TTC549 (cell line): ENCODE data around the gene MEF2D.

Experiments
- FAIRE-seq: peaks from 2 replicates; lab custom pipeline; 2012; peaks lifted over from hg19 to GRCh38; lab: Jason Lieb, UNC

The MEF2D gene

GRCh38 chr1:156500543-156500792, at the start of gene MEF2D:
Gene MEF2D (minus strand): TSS chr1:156500775. CDS start chr1:156483292, 17,483 bp downstream.
- no peak for FAIRE-seq

- FAIRE-seq = no peak
Observed at GRCh38 chr1:156550346-156550745, 49.8 kb upstream of the MEF2D start.

- FAIRE-seq = no peak
Observed at GRCh38 chr1:156549831-156550230, 49.3 kb upstream of the MEF2D start.

- FAIRE-seq = no peak
Observed at GRCh38 chr1:156549390-156549789, 48.8 kb upstream of the MEF2D start.

GRCh38 chr1:156547982-156548381, 47.4 kb upstream of the MEF2D start:
- no peak for FAIRE-seq

GRCh38 chr1:156547434-156547833, 46.9 kb upstream of the MEF2D start:
- no peak for FAIRE-seq

- no peak for FAIRE-seq
Observed at GRCh38 chr1:156546267-156546666, 45.7 kb upstream of the MEF2D start.

GRCh38 chr1:156544592-156545102, 44.1 kb upstream of the MEF2D start:
- no peak for FAIRE-seq

GRCh38 chr1:156543066-156543465, 42.5 kb upstream of the MEF2D start:
- FAIRE-seq = no peak

- no peak for FAIRE-seq
Observed at GRCh38 chr1:156540955-156541354, 40.4 kb upstream of the MEF2D start.

GRCh38 chr1:156539818-156540355, 39.3 kb upstream of the MEF2D start:
- no peak for FAIRE-seq

GRCh38 chr1:156538711-156539440, 38.3 kb upstream of the MEF2D start:
- FAIRE-seq = no peak

GRCh38 chr1:156537027-156537426, 36.5 kb upstream of the MEF2D start:
- no peak for FAIRE-seq

GRCh38 chr1:156534424-156535060, 34.0 kb upstream of the MEF2D start:
- FAIRE-seq = no peak

GRCh38 chr1:156533568-156534220, 33.1 kb upstream of the MEF2D start:
- FAIRE-seq = no peak

- FAIRE-seq = no peak
Observed at GRCh38 chr1:156532374-156532773, 31.8 kb upstream of the MEF2D start.

GRCh38 chr1:156530006-156530405, 29.4 kb upstream of the MEF2D start:
- no peak for FAIRE-seq

- no peak for FAIRE-seq
Observed at GRCh38 chr1:156528875-156529425, 28.4 kb upstream of the MEF2D start.

- FAIRE-seq = no peak
Observed at GRCh38 chr1:156528231-156528630, 27.7 kb upstream of the MEF2D start.

GRCh38 chr1:156527584-156527983, 27.0 kb upstream of the MEF2D start:
- no peak for FAIRE-seq

- no peak for FAIRE-seq
Observed at GRCh38 chr1:156525856-156526489, 25.4 kb upstream of the MEF2D start.

GRCh38 chr1:156525071-156525501, 24.5 kb upstream of the MEF2D start:
- FAIRE-seq = no peak
